Endothelial cell of umbilical vein (primary cell): ENCODE data around the gene MME. TPM values are rescaled to one million over a fixed set of nuclear protein-coding genes. Genes with fewer than 3 reads are reported as not detected.

Experiments
- BruUV-seq: library from RNA; stranded (reverse); fragments of 400-500 nt; replicated peaks from 2 replicates; lab custom pipeline; 2021; lab: Mats Ljungman, UMichigan
- CTCF ChIA-PET: fragments of 300-600, 350-600 bp; sonication (Branson Sonifier 250); formaldehyde crosslinking; loops from one replicate; lab custom pipeline; 2021; ENCODE audit warnings: antibody characterized with exemption, inconsistent platforms; lab: Charles Lee
- POLR2A ChIA-PET: fragments of 300-600, 350-600 bp; sonication (Branson Sonifier 250); formaldehyde crosslinking; loops from one replicate; lab custom pipeline; 2021; ENCODE audit warnings: antibody characterized with exemption, inconsistent platforms; lab: Charles Lee
- DNase-seq: peaks from one replicate; pipeline ENCODE4 v3.0.0-alpha.2; 2011; ENCODE audit warnings: low read depth, low spot score
- FAIRE-seq: peaks from 2 replicates; lab custom pipeline; 2011; peaks lifted over from hg19 to GRCh38; lab: Jason Lieb, UNC
- H2AFZ ChIP-seq: 2 replicates; pipeline ENCODE4 v1.6.0; 2012; ENCODE audit warnings: low read depth, low read length, control low read depth, inconsistent platforms
- H3K27ac ChIP-seq: 2 replicates; pipeline ENCODE4 v1.5.1; 2011; ENCODE audit warnings: low read depth, mild to moderate bottlenecking, control low read depth, low read length, moderate library complexity; ENCODE audit not compliant: insufficient read depth
- H3K27me3 ChIP-seq, 2 experiments: 2 replicates each; pipeline versions ENCODE4 v1.6.0 to v1.6.1; 2011; ENCODE audit warnings: low read length in 2 of 2, mixed read lengths in 1 of 2; ENCODE audit not compliant: control insufficient read depth in 2 of 2, insufficient read depth in 2 of 2
- H3K36me3 ChIP-seq, 2 experiments: 2 replicates in 1 of 2; 3 replicates in 1 of 2; pipeline ENCODE4 v1.5.1; 2011; ENCODE audit warnings: low read length in 2 of 2, mild to moderate bottlenecking in 1 of 2, moderate library complexity in 1 of 2; ENCODE audit not compliant: control insufficient read depth in 2 of 2, insufficient read depth in 2 of 2; ENCODE audit errors: extremely low read depth in 1 of 2
- H3K4me1 ChIP-seq: 3 replicates; pipeline ENCODE4 v1.5.1; 2011; ENCODE audit warnings: mild to moderate bottlenecking, low read length; ENCODE audit not compliant: control insufficient read depth, insufficient read depth; ENCODE audit errors: extremely low read depth
- H3K4me2 ChIP-seq: 2 replicates; pipeline ENCODE4 v1.6.1; 2011; ENCODE audit warnings: low read length, control low read depth, mixed read lengths; ENCODE audit not compliant: insufficient read depth
- H3K4me3 ChIP-seq, 3 experiments: fragments of 200-600 bp in 1 of 3; sonication (generic), shearing (Covaris generic) in 1 of 3; replicated peaks in 1 of 3; 2 replicates each; pipeline ENCODE4 v1.5.1; 2011 to 2016; ENCODE audit warnings: control low read depth in 3 of 3, low read length in 3 of 3, mild to moderate bottlenecking in 2 of 3, inconsistent platforms in 1 of 3, low read depth in 1 of 3, moderate library complexity in 1 of 3; ENCODE audit not compliant: insufficient read depth in 1 of 3
- H3K79me2 ChIP-seq: 2 replicates; pipeline ENCODE4 v1.6.0; 2012; ENCODE audit warnings: low read length, inconsistent platforms; ENCODE audit not compliant: control insufficient read depth, insufficient read depth
- H3K9ac ChIP-seq: replicated peaks from 2 replicates; pipeline ENCODE3; 2011; ENCODE audit warnings: low read length, control low read depth; ENCODE audit not compliant: insufficient read depth; ENCODE audit errors: extremely low read depth
- H3K9me1 ChIP-seq: replicated peaks from 3 replicates; pipeline ENCODE4 v1.6.0; 2011; ENCODE audit warnings: mild to moderate bottlenecking, low read length; ENCODE audit not compliant: control insufficient read depth, insufficient read depth; ENCODE audit errors: extremely low read depth
- H3K9me3 ChIP-seq: replicated peaks from 2 replicates; pipeline ENCODE4 v1.5.1; 2012; ENCODE audit warnings: low read length, inconsistent platforms; ENCODE audit not compliant: control insufficient read depth, insufficient read depth
- H4K20me1 ChIP-seq: replicated peaks from 2 replicates; pipeline ENCODE3; 2011; ENCODE audit warnings: mild to moderate bottlenecking, low read length; ENCODE audit not compliant: control insufficient read depth, insufficient read depth; ENCODE audit errors: extremely low read depth
- FOS ChIP-seq: IDR thresholded peaks from 2 replicates; pipeline ENCODE4 v1.6.1; 2011; ENCODE audit warnings: mild to moderate bottlenecking, low read length, moderate library complexity, borderline replicate concordance; ENCODE audit not compliant: insufficient read depth
- GATA2 ChIP-seq: IDR thresholded peaks from 2 replicates; pipeline ENCODE4 v1.7.0; 2011; ENCODE audit warnings: low read depth, mild to moderate bottlenecking, moderate library complexity, mixed read lengths, low read length; ENCODE audit not compliant: insufficient read length, insufficient read depth
- POLR2A ChIP-seq: IDR thresholded peaks from 2 replicates; pipeline ENCODE4 v1.6.1; 2012; ENCODE audit warnings: low read depth, mild to moderate bottlenecking, control low read depth, low read length
- dilution Hi-C: fragments of 300-500 bp; cut with MboI; formaldehyde crosslinking; loops from one replicate; pipeline ENCODE4 v1.15.0; 2019; ENCODE audit warnings: low sequenced_read_pairs; ENCODE audit not compliant: extremely low pct_ligation_motif_present
- intact Hi-C: fragments of 100-400 bp; cut with micrococcal nuclease; formaldehyde crosslinking; loops from one replicate; pipeline ENCODE4 v1.10.0; 2022
- polyA plus RNA-seq, 4 experiments: library from polyadenylated mRNA; depleted of rRNA in 3 of 4; stranded (reverse) in 3 of 4; unstranded in 1 of 4; fragments of >200 nt; gene quantifications; 2 replicates each; pipeline versions ENCODE4 v1.2.1 to v1.2.3, GENCODE V29; 2011 to 2012; ENCODE audit warnings: missing spikeins in 1 of 4
- total RNA-seq: library from RNA; stranded (reverse); gene quantifications from 2 replicates; pipeline ENCODE4 v1.2.3, GENCODE V29; 2021
- TF ChIP-seq, protein P1 (sequence below): IDR thresholded peaks from 2 replicates; pipeline ENCODE4 v1.6.1; 2011; ENCODE audit not compliant: insufficient read depth, insufficient read length
- TF ChIP-seq, protein P2 (sequence below), 2 donors: IDR thresholded peaks; 1 replicate in 1 of 2; 2 replicates in 1 of 2; pipeline ENCODE4 v1.5.1; 2011; ENCODE audit warnings: low read length in 2 of 2, mild to moderate bottlenecking in 2 of 2, moderate library complexity in 2 of 2, control low read depth in 1 of 2, inconsistent platforms in 1 of 2, low read depth in 1 of 2; ENCODE audit not compliant: insufficient read depth in 1 of 2; ENCODE audit errors: extremely low read depth in 1 of 2

Gene MME
- total and polyA plus RNA-seq, 2 donors (not counting 3 experiments of a cell fraction or from before 2014, with no cell fraction given): 6.0 to 10.5 TPM

DNA sequence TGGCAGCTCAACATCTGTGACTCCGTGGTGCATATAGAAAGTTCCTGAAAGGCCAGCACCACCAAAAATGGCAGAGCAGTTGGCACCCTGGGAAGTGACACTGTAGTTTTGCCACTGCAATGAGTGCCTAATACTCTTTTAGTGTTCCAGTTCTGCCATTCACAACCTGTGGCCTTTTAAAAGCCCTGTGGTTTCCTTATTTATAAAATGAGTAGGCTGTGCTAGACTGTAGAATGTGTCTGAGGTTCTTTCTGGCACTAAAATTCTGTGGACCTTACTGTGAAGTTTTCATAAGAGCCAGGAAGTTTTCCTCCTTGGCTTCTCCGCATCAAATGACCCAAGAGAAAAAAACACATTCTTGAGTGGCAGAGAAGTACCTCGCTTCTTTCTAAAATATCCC, 74.1 kb downstream of the MME start:
- no peaks in the 10 kb centered on the region for H3K36me3 ChIP-seq
- no peaks in the 10 kb centered on the region for H3K79me2 ChIP-seq
- H3K4me3 ChIP-seq: no peak overlapping the region
- no peak overlapping the region for H2AFZ ChIP-seq
- no peaks in the 10 kb centered on the region for H4K20me1 ChIP-seq
- TF ChIP-seq GATA2 (no peak), FOS (no peak), POLR2A (no peak)
- TF ChIP-seq, protein P1, sequence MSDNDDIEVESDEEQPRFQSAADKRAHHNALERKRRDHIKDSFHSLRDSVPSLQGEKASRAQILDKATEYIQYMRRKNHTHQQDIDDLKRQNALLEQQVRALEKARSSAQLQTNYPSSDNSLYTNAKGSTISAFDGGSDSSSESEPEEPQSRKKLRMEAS: no peak
- TF ChIP-seq, protein P2, sequence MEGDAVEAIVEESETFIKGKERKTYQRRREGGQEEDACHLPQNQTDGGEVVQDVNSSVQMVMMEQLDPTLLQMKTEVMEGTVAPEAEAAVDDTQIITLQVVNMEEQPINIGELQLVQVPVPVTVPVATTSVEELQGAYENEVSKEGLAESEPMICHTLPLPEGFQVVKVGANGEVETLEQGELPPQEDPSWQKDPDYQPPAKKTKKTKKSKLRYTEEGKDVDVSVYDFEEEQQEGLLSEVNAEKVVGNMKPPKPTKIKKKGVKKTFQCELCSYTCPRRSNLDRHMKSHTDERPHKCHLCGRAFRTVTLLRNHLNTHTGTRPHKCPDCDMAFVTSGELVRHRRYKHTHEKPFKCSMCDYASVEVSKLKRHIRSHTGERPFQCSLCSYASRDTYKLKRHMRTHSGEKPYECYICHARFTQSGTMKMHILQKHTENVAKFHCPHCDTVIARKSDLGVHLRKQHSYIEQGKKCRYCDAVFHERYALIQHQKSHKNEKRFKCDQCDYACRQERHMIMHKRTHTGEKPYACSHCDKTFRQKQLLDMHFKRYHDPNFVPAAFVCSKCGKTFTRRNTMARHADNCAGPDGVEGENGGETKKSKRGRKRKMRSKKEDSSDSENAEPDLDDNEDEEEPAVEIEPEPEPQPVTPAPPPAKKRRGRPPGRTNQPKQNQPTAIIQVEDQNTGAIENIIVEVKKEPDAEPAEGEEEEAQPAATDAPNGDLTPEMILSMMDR (IDR thresholded peaks at IDR 0.05; ENCODE audit: extremely low read depth in 1 of 2, insufficient read depth in 1 of 2, low read depth in 1 of 2, low read length in 2 of 2): no peak
- BruUV-seq: no TSS peak
- intact Hi-C loops (no loop called here), dilution Hi-C loops (no loop called here)
- DNase-seq (no peak), FAIRE-seq (no peak)
- H3K9me3 ChIP-seq: no peaks in the 10 kb centered on the region
- POLR2A ChIA-PET: no interaction called here
- H3K27ac ChIP-seq: no peak overlapping the region
- H3K4me2 ChIP-seq: no peak overlapping the region
- no peaks in the 10 kb centered on the region for H3K9me1 ChIP-seq
- H3K9ac ChIP-seq: no peak overlapping the region
- CTCF ChIA-PET: no interaction called here
- no peaks in the 10 kb centered on the region for H3K4me1 ChIP-seq
- no peaks in the 10 kb centered on the region for H3K27me3 ChIP-seq
